Neural crest cell (in vitro differentiated cells): ENCODE measurements around the gene SURF1. TPM values are rescaled to one million over a fixed set of nuclear protein-coding genes. Genes with fewer than 3 reads are reported as not detected.
A peak's percentile ranks its signal among the peaks of the same experiment; 100 is the strongest.

ENCODE experiments used
- DNase-seq: peaks from one replicate; pipeline ENCODE4 v3.0.0; 2021; ENCODE audit warnings: low read depth, mixed read lengths, low spot score
- H3K27ac Mint-ChIP-seq: one replicate; pipeline ENCODE4 v1.8.0; 2021; ENCODE audit warnings: mild to moderate bottlenecking, mixed read lengths; ENCODE audit not compliant: unreplicated experiment
- H3K27me3 Mint-ChIP-seq: 2 replicates; pipeline ENCODE4 v1.8.0; 2021; ENCODE audit warnings: low read depth, mild to moderate bottlenecking, mixed read lengths
- H3K36me3 Mint-ChIP-seq: 2 replicates; pipeline ENCODE4 v1.8.0; 2021; ENCODE audit warnings: low read depth, mild to moderate bottlenecking, mixed read lengths
- H3K4me1 Mint-ChIP-seq: 2 replicates; pipeline ENCODE4 v1.8.0; 2021; ENCODE audit warnings: mixed read lengths
- H3K4me3 Mint-ChIP-seq: one replicate; pipeline ENCODE4 v1.8.0; 2021; ENCODE audit warnings: mild to moderate bottlenecking, mixed read lengths
- H3K9me3 Mint-ChIP-seq: 2 replicates; pipeline ENCODE4 v1.8.0; 2021; ENCODE audit warnings: mixed read lengths
- total RNA-seq: library from RNA; stranded (reverse); gene quantifications from 2 replicates; pipeline ENCODE4 v1.2.1, GENCODE V29; 2021
- TF ChIP-seq, protein P1 (sequence below): fragments of 200-600 bp; sonication (generic); conservative IDR thresholded peaks from 2 replicates; pipeline ENCODE4 v1.5.0; 2021; ENCODE audit warnings: antibody characterized with exemption, mild to moderate bottlenecking

Gene SURF1
- total RNA-seq, 1 donor from 2014 or later: 32.1 TPM

DNA sequence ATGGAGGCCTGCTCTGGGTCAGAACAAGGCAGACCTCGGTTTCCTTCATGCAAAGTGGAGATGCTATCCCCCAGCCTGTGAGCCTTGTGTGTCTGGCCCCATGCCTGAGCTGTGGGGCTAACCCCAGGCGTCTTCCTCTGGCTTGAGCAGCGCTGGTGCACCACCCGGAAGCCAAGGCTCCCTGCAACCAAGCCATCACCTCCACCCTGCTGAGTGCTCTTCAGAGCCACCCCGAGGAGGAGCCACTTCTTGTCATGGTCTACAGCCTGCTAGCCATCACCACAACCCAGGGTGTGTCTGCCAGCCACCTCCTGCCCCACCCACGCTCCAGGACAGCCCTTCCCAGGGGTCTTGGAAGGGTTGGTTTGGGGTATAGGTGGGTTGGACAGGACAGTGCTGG, 45.3 kb upstream of the SURF1 start:
- H3K27ac Mint-ChIP-seq: no peak overlapping the region
- TF ChIP-seq, protein P1, sequence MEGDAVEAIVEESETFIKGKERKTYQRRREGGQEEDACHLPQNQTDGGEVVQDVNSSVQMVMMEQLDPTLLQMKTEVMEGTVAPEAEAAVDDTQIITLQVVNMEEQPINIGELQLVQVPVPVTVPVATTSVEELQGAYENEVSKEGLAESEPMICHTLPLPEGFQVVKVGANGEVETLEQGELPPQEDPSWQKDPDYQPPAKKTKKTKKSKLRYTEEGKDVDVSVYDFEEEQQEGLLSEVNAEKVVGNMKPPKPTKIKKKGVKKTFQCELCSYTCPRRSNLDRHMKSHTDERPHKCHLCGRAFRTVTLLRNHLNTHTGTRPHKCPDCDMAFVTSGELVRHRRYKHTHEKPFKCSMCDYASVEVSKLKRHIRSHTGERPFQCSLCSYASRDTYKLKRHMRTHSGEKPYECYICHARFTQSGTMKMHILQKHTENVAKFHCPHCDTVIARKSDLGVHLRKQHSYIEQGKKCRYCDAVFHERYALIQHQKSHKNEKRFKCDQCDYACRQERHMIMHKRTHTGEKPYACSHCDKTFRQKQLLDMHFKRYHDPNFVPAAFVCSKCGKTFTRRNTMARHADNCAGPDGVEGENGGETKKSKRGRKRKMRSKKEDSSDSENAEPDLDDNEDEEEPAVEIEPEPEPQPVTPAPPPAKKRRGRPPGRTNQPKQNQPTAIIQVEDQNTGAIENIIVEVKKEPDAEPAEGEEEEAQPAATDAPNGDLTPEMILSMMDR: no peak
- H3K4me1 Mint-ChIP-seq: no peaks in the 10 kb centered on the region
- peaks cover under 1% of the 10 kb centered on the region for H3K36me3 Mint-ChIP-seq
- no peak overlapping the region for H3K4me3 Mint-ChIP-seq
- H3K27me3 Mint-ChIP-seq: peaks cover 2% of the 10 kb centered on the region
- H3K9me3 Mint-ChIP-seq: no peaks in the 10 kb centered on the region
- DNase-seq: no peak

DNA sequence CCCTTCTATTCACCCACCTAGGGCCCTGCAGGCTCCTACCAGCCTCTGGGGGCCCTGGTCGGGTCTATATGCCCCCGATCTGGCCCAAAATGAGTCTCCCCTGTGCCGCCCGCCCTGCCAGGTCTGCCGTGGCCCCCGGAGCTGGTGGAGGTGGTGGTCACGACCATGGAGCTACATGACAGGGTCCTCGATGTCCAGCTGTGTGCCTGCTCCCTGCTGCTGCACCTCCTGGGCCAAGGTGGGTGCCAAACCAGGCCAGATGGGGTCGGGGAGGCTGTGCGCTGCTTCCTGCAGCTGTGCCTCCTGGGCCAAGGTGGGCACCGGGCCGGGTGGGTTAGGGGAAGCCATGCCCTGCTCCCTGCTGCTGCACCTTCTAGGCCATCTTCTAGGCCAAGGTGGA, 44.0 kb upstream of the SURF1 start:
- Mint-ChIP-seq H3K9me3 (no peaks in the 10 kb centered on the region), H3K27ac (no peak overlapping the region), H3K4me3 (no peak overlapping the region), H3K27me3 (peaks cover 4% of the 10 kb centered on the region), H3K36me3 (no peaks in the 10 kb centered on the region), H3K4me1 (no peaks in the 10 kb centered on the region)
- TF ChIP-seq, protein P1: no peak
- DNase-seq: no peak

DNA sequence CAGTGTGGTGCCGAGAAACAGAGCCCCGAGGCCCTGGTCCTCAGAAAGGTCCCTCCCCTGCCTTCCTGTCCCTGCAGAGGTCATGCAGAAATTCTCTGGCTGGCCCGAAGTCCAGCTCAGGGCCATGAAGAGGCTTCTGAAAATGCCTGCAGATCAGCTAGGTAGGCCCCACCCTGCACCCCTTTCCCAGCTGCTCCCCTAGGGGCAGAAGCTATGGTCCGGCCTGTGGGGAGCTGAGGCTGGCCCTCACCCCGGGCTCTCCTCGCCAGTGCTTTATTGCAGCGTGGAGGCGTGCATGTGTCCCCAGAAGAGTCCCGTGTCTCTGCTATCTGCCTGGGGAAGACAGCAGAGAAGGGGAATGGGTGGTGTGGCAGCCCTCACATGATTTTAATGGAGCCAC, 41.6 kb upstream of the SURF1 start:
- H3K4me3 Mint-ChIP-seq: no peak overlapping the region
- TF ChIP-seq, protein P1: no peak
- peaks cover 9% of the 10 kb centered on the region for H3K27me3 Mint-ChIP-seq
- H3K27ac Mint-ChIP-seq: no peak overlapping the region
- DNase-seq: no peak
- H3K9me3 Mint-ChIP-seq: no peaks in the 10 kb centered on the region
- H3K36me3 Mint-ChIP-seq: no peaks in the 10 kb centered on the region
- H3K4me1 Mint-ChIP-seq: no peaks in the 10 kb centered on the region

DNA sequence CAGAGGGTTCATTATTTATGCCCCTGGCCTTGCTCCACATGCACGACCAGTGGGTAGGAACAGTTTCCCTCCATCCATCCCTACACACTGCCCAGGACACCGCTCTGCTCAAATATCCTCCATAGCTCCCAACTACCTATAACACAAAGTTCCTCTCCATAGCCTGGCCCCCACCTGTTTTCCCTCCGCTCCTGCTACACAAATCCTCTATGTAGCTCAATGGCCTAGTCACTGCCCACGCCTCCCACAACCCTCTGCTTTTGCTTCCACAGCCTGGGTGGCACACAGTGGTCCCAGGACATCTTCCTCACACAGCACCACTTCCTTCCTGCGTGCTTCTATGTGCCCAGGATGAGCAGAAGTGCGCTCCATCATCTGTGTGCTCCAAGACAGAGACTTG, 41.1 kb upstream of the SURF1 start:
- Mint-ChIP-seq H3K9me3 (no peaks in the 10 kb centered on the region), H3K27me3 (peaks cover 9% of the 10 kb centered on the region), H3K36me3 (no peaks in the 10 kb centered on the region), H3K27ac (no peak overlapping the region), H3K4me1 (no peaks in the 10 kb centered on the region), H3K4me3 (peak overlapping the region; percentile 25)
- TF ChIP-seq, protein P1: no peak
- DNase-seq: no peak

DNA sequence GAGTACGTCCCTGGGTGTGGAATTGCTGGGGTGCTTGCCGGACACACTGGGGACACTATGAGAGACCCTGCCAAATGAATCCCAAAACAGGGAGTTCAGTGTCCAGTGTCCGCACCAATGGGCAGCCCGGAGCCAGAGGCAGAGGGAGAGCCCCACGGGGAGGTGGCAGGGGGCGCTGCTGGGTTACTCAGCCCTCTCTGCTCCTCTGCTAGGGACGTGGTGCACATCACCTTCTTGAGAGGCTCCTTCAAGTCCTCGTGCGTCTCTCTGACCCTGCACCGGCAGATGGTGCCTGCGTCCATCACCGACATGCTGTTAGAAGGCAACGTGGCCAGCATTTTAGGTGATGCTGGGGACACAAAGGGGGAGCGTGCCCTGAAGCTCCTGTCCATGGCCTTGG, 40.7 kb upstream of the SURF1 start:
- Mint-ChIP-seq H3K27ac (no peak overlapping the region), H3K27me3 (peaks cover 9% of the 10 kb centered on the region), H3K9me3 (no peaks in the 10 kb centered on the region), H3K36me3 (no peaks in the 10 kb centered on the region), H3K4me1 (no peaks in the 10 kb centered on the region), H3K4me3 (peak overlapping the region; percentile 25)
- TF ChIP-seq, protein P1: peak; percentile 35
- peak; percentile 50 for DNase-seq

DNA sequence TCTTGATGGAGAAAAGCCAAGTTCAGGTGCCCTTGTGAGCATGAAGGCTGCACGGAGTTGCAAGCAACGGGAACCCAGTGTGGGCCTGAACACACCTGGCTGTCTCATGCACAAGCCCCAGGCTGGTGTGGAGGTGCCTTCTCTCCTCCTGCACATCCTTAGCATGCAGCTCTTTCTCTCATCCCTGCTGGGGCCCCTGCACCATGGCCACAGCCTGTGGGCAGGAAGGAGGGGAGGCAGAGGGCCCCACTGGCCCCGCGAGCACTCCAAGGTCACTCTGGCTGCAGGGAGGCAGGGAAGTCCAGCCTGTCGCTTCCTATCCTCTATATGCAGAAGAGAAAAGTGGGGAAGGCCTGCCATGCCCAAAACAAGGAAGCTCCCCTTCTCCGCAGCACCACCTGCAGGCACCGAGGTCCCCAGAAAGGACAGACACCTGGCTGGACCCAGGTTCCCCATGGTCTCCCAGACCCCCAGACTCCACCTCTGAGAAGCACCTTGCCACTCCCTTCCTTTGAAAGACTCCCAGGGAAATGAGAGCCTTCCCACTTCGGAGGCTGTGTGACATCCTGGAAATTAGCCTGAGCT, 38.5 kb upstream of the SURF1 start:
- no peak for DNase-seq
- Mint-ChIP-seq H3K9me3 (no peaks in the 10 kb centered on the region), H3K27ac (no peak overlapping the region), H3K4me1 (no peaks in the 10 kb centered on the region), H3K36me3 (no peaks in the 10 kb centered on the region), H3K27me3 (peaks cover 9% of the 10 kb centered on the region), H3K4me3 (no peak overlapping the region)
- TF ChIP-seq, protein P1: no peak
